ENCODE measurements around the gene SFPQ.
"Not testable (repeated sequence)": the region's sequence is repeated elsewhere in the genome, so short reads cannot be mapped to it uniquely, and the experiment has no call there.

Gene SFPQ

DNA sequence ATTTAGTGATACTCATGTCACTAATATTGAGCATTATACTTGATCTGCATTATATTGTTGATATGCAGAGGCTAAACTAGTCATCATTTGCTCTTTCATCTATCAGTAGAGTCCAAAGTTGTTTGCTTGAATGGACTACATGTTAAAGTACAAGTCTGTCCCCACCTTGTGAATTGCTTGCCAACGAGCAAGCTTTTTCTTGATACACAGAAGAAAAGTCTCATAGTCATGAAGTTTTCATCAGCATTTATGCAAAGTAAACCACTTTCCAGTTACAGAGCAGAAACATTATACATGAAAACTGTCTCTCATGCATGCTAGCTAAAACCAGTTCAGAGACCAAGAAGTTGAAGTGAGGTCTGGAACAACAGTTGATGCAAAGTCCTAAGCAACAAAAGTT is 13.0 kb downstream of the SFPQ start:
- Histone ChIP-seq H3K4me1 (peaks cover 19% of the 10 kb centered on the region), H3K4me3 (no peak overlapping the region), H3K27me3 (ENCODE audit: low read depth) (no peaks in the 10 kb centered on the region), H3K36me3 (replicated peaks) (peaks cover 100% of the 10 kb centered on the region), H3K9me3 (no peaks in the 10 kb centered on the region)
- in situ Hi-C loops (cut with MboI; ENCODE audit: low sequenced_read_pairs): no loop called here
- DNase-seq (ENCODE audit: low spot score in 2 of 2): no peak

GRCh38 chr1:35178874-35179380 is 14.0 kb downstream of the SFPQ start:
- Histone ChIP-seq H3K4me1 (peaks cover 16% of the 10 kb centered on the region), H3K27me3 (ENCODE audit: low read depth) (no peaks in the 10 kb centered on the region), H3K9me3 (no peaks in the 10 kb centered on the region), H3K4me3 (no peak overlapping the region), H3K36me3 (replicated peaks) (peaks cover 90% of the 10 kb centered on the region)
- DNase-seq (ENCODE audit: low spot score in 2 of 2): no peak
- in situ Hi-C loops (cut with MboI; ENCODE audit: low sequenced_read_pairs): no loop called here

- H3K4me1 ChIP-seq: peaks cover 10% of the 10 kb centered on the region
- no peak overlapping the region for H3K4me3 ChIP-seq
- no peaks in the 10 kb centered on the region for H3K9me3 ChIP-seq
- peaks cover 84% of the 10 kb centered on the region for H3K36me3 ChIP-seq (replicated peaks)
- H3K27me3 ChIP-seq (ENCODE audit: low read depth): no peaks in the 10 kb centered on the region
- in situ Hi-C loops (cut with MboI; ENCODE audit: low sequenced_read_pairs): no loop called here
- DNase-seq (ENCODE audit: low spot score in 2 of 2): no peak
Observed at GRCh38 chr1:35178295-35178695, 14.7 kb downstream of the SFPQ start.

- Histone ChIP-seq H3K9me3 (no peaks in the 10 kb centered on the region), H3K36me3 (replicated peaks) (peaks cover 74% of the 10 kb centered on the region), H3K4me3 (no peak overlapping the region), H3K4me1 (peaks cover 3% of the 10 kb centered on the region), H3K27me3 (ENCODE audit: low read depth) (no peaks in the 10 kb centered on the region)
- DNase-seq (ENCODE audit: low spot score in 2 of 2): no peak
- in situ Hi-C loops (cut with MboI; ENCODE audit: low sequenced_read_pairs): no loop called here
Observed at GRCh38 chr1:35177237-35177786, 15.6 kb downstream of the SFPQ start.

GRCh38 chr1:35175602-35176001 is 17.3 kb downstream of the SFPQ start:
- Histone ChIP-seq H3K36me3 (replicated peaks) (peaks cover 57% of the 10 kb centered on the region), H3K4me1 (no peaks in the 10 kb centered on the region), H3K4me3 (no peak overlapping the region), H3K9me3 (no peaks in the 10 kb centered on the region), H3K27me3 (ENCODE audit: low read depth) (no peaks in the 10 kb centered on the region)
- in situ Hi-C loops (cut with MboI; ENCODE audit: low sequenced_read_pairs): no loop called here
- DNase-seq (ENCODE audit: low spot score in 2 of 2): no peak

DNA sequence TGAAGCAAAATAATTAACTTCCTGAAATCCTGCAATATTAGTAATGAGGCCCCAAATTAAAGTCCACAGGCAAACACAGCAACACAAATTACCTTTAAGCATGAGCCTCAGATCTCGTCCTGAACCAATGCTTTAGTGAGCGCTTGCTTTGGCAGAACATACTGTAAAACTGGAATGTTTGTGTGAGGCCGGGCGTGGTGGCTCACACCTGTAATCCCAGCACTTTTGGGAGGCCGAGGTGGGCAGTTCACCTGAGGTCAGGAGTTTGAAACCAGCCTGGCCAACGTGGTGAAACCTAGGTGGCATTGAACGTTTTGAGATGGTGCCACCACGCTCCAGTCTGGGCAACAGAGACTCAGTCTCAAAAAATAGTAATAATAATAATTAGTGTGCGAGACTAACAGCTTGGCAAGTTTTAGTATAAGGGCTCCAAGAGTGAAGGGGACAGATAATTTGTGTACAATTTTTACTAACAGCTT is 17.8 kb downstream of the SFPQ start:
- H3K9me3 ChIP-seq: no peaks in the 10 kb centered on the region
- no peak for DNase-seq (ENCODE audit: low spot score in 2 of 2)
- H3K27me3 ChIP-seq (ENCODE audit: low read depth): no peaks in the 10 kb centered on the region
- in situ Hi-C loops (cut with MboI; ENCODE audit: low sequenced_read_pairs): no loop called here
- H3K4me1 ChIP-seq: no peaks in the 10 kb centered on the region
- H3K4me3 ChIP-seq: no peak overlapping the region
- H3K36me3 ChIP-seq (replicated peaks): peaks cover 52% of the 10 kb centered on the region

- in situ Hi-C loops (cut with MboI; ENCODE audit: low sequenced_read_pairs): no loop called here
- no peaks in the 10 kb centered on the region for H3K27me3 ChIP-seq (ENCODE audit: low read depth)
- no peaks in the 10 kb centered on the region for H3K4me1 ChIP-seq
- H3K9me3 ChIP-seq: no peaks in the 10 kb centered on the region
- no peak for DNase-seq (ENCODE audit: low spot score in 2 of 2)
- no peak overlapping the region for H3K4me3 ChIP-seq
- peaks cover 41% of the 10 kb centered on the region for H3K36me3 ChIP-seq (replicated peaks)
Observed at GRCh38 chr1:35173909-35174540, 18.9 kb downstream of the SFPQ start.

GRCh38 chr1:35173491-35173890 is 19.5 kb downstream of the SFPQ start:
- in situ Hi-C loops (cut with MboI; ENCODE audit: low sequenced_read_pairs): no loop called here
- Histone ChIP-seq H3K27me3 (ENCODE audit: low read depth) (no peaks in the 10 kb centered on the region), H3K4me1 (no peaks in the 10 kb centered on the region), H3K4me3 (no peak overlapping the region), H3K36me3 (replicated peaks) (peaks cover 36% of the 10 kb centered on the region), H3K9me3 (no peaks in the 10 kb centered on the region)
- no peak for DNase-seq (ENCODE audit: low spot score in 2 of 2)

- no peak for DNase-seq (ENCODE audit: low spot score in 2 of 2)
- in situ Hi-C loops (cut with MboI; ENCODE audit: low sequenced_read_pairs): no loop called here
- peaks cover 21% of the 10 kb centered on the region for H3K36me3 ChIP-seq (replicated peaks)
- no peak overlapping the region for H3K4me3 ChIP-seq
- H3K27me3 ChIP-seq (ENCODE audit: low read depth): no peaks in the 10 kb centered on the region
- no peaks in the 10 kb centered on the region for H3K4me1 ChIP-seq
- no peaks in the 10 kb centered on the region for H3K9me3 ChIP-seq
Observed at GRCh38 chr1:35172022-35172421, 20.9 kb downstream of the SFPQ start.

- in situ Hi-C loops (cut with MboI; ENCODE audit: low sequenced_read_pairs): no loop called here
- H3K4me3 ChIP-seq: no peak overlapping the region
- no peaks in the 10 kb centered on the region for H3K4me1 ChIP-seq
- no peaks in the 10 kb centered on the region for H3K27me3 ChIP-seq (ENCODE audit: low read depth)
- DNase-seq (ENCODE audit: low spot score in 2 of 2): no peak
- peaks cover 16% of the 10 kb centered on the region for H3K36me3 ChIP-seq (replicated peaks)
- no peaks in the 10 kb centered on the region for H3K9me3 ChIP-seq
Observed at GRCh38 chr1:35171579-35171978, 21.4 kb downstream of the SFPQ start.

DNA sequence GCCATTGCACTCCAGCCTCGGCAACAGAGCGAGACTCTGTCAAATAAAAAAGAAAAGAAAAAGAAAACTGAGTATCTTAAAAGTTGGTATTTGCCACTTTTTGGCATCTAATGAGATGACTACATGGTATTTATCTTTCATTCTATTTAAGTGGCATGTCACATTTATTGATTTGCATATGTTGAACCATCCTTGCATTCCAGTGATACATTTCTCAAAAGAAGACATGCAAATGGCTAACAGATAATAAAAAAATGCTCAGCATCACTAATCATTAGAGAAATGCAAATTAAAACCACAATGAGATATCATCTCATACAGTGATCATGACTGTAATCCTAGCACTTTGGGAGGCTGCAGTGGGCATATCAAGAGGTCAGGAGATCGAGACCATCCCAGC is 28.1 kb downstream of the SFPQ start:
- no peak overlapping the region for H3K4me3 ChIP-seq
- no peak for DNase-seq (ENCODE audit: low spot score in 2 of 2)
- H3K27me3 ChIP-seq (ENCODE audit: low read depth): no peaks in the 10 kb centered on the region
- no peaks in the 10 kb centered on the region for H3K36me3 ChIP-seq (replicated peaks)
- in situ Hi-C loops (cut with MboI; ENCODE audit: low sequenced_read_pairs): no loop called here
- H3K4me1 ChIP-seq: no peaks in the 10 kb centered on the region
- H3K9me3 ChIP-seq: peaks cover 4% of the 10 kb centered on the region

DNA sequence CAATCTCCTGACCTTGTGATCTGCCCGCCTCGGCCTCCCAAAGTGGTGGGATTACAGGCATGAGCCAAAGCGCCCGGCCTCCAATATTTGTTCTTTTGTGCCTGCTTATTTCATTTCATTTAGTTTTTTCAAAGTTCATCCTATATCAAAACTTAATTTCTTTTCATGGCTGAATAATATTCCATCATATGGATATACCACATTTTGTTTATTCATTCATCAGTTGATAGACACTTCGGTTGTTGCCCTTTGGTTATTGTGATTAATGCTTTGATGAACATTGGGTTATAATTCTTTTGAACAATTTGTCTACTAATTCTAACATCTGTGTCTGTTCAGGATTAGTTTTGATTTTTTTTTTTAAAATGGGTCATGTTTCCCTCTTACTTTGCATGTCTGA is 41.7 kb downstream of the SFPQ start:
- no peak overlapping the region for H3K4me3 ChIP-seq
- in situ Hi-C loops (cut with MboI; ENCODE audit: low sequenced_read_pairs): no loop called here

GRCh38 chr1:35145892-35146549 is 46.9 kb downstream of the SFPQ start:
- H3K4me3 ChIP-seq; H3K9me3 ChIP-seq; H3K4me1 ChIP-seq; H3K27me3 ChIP-seq (ENCODE audit: low read depth); H3K36me3 ChIP-seq (replicated peaks); DNase-seq (ENCODE audit: low spot score in 2 of 2); in situ Hi-C loops (cut with MboI; ENCODE audit: low sequenced_read_pairs): not testable (repeated sequence)

More for the DNA sequence above, 41.7 kb downstream of the SFPQ start:
- Histone ChIP-seq H3K9me3 (no peaks in the 10 kb centered on the region), H3K36me3 (replicated peaks) (no peaks in the 10 kb centered on the region), H3K4me1 (no peaks in the 10 kb centered on the region), H3K27me3 (ENCODE audit: low read depth) (no peaks in the 10 kb centered on the region; the same call in 1 of the 2 replicates)
- no peak for DNase-seq (ENCODE audit: low spot score in 2 of 2)
